SJSA1 (cell line): ENCODE data around the gene VEGFB. TPM values are rescaled to one million over a fixed set of nuclear protein-coding genes. Genes with fewer than 3 reads are reported as not detected.

Experiments
- DNase-seq, 2 experiments: peaks; one replicate each; pipeline ENCODE4 v3.0.0-alpha.2; 2015 to 2020; ENCODE audit warnings: low spot score in 2 of 2, low read depth in 1 of 2
- H3K27ac ChIP-seq: fragments of 250-450 bp; sonication (Bioruptor Pico); 2 replicates; pipeline ENCODE4 v1.5.1; 2020; ENCODE audit warnings: mild to moderate bottlenecking, moderate library complexity
- H3K27me3 ChIP-seq: fragments of 250-450 bp; sonication (Bioruptor Pico); replicated peaks from 2 replicates; pipeline ENCODE4 v1.5.1; 2020; ENCODE audit warnings: mild to moderate bottlenecking, moderate library complexity
- H3K36me3 ChIP-seq: fragments of 250-450 bp; sonication (Bioruptor Pico); 2 replicates; pipeline ENCODE4 v1.5.1; 2020; ENCODE audit warnings: mild to moderate bottlenecking
- H3K4me1 ChIP-seq: fragments of 250-450 bp; sonication (Bioruptor Pico); replicated peaks from 2 replicates; pipeline ENCODE4 v1.6.1; 2021; ENCODE audit warnings: mild to moderate bottlenecking
- H3K4me3 ChIP-seq: fragments of 250-450 bp; sonication (Bioruptor Pico); 2 replicates; pipeline ENCODE4 v1.5.1; 2020; ENCODE audit warnings: mild to moderate bottlenecking
- H3K9me3 ChIP-seq: fragments of 250-450 bp; sonication (Bioruptor Pico); replicated peaks from 2 replicates; pipeline ENCODE4 v1.5.1; 2020; ENCODE audit warnings: mild to moderate bottlenecking
- total RNA-seq: library from RNA; depleted of rRNA; stranded (reverse); fragments of >200 nt; shearing (Covaris generic); gene quantifications from 2 replicates; pipeline ENCODE4 v1.2.3, GENCODE V29; 2014

The VEGFB gene
- total RNA-seq, 1 experiment from 2014 or later, result 13.0 TPM

DNA sequence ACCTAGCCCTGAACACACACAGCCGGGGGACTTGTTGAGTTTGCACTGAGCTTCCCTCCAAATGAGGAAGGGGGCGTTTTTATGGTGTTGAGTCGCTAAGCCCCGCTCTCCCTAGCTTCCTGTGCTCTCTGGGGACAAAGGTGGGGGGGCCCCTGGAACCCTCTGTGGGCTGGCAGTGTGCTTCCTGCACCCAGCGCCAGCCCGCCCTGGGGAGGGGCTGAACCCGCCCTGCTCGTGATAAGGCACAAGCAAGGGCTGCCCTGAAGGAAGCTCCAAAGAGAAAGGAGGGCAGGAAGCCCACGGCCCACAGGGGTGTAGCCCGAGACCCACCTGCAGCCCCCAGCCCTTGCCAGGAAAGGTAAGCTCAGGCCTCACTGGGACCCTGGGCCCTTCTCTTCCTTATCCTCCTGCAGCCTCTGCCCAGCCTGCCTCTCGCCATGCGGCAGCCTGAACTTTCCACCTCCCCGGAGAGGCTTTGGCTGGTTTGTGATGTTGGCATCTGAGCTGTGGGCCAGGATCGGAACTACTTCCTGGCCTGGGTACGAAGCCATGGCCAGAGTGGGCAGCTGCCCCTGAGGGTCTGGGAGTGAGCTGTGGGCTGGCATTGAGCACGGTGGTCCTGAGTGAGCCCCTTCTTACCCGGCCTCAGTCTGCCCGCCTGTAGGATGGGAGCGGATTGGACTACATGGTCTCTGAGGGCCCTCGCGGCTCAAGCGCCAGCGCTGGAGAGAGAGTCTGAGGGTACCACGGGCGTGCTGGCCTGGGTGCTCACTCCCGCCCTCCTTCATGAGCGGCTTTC is 27.7 kb upstream of the VEGFB start, which contains the start of gene FERMT3:
FERMT3 (plus strand) TSS at position 265 of the 799 bp plus-strand sequence. CDS start 644 bp downstream, outside the sequence.
- Histone ChIP-seq H3K4me3 (no peak within 1 kb of the TSS), H3K9me3 (no peaks in the 10 kb centered on the region), H3K4me1 (peaks cover 25% of the 10 kb centered on the region), H3K36me3 (peaks cover 68% of the 10 kb centered on the region), H3K27ac (peak within 1 kb of the TSS; percentile 62), H3K27me3 (no peaks in the 10 kb centered on the region)
- DNase-seq, result no peak

DNA sequence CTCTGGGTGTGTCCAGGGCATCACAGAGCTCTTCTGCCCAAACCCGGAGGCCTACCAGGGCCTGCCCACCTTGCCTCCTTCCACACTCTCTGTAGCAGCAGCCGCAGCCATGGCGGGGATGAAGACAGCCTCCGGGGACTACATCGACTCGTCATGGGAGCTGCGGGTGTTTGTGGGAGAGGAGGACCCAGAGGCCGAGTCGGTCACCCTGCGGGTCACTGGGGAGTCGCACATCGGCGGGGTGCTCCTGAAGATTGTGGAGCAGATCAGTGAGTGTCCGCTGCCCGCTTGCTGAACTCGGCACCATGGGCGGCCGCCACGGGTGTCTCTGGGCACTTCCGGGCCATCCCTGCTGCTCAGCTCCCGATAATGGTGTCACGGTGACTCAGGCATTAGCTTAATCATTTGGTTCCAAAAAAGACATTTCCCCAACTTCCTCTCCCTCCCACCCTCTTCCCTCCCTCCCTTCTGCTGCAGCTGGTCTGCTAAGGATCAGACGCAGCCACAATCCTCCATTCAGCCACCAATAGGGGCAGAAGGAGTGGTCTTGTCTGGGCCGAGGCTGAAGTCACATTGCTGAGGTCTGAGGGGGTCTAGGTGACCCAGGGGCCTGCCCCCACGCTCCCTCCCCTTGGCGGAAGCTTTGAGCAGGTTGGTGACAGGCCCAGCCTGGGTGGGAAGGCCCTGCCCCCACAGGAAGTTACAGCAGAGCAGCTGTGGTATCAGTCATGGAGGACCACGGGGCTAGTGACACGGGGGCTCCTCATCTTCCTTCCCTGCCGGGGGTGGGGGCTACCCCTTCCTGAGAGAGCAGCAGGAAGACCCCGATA is 26.9 kb upstream of the VEGFB start:
- Histone ChIP-seq H3K36me3 (peaks cover 60% of the 10 kb centered on the region), H3K4me1 (peaks cover 25% of the 10 kb centered on the region), H3K27me3 (no peaks in the 10 kb centered on the region), H3K9me3 (no peaks in the 10 kb centered on the region), H3K4me3 (no peak overlapping the region), H3K27ac (peak overlapping the region; percentile 62)
- peak; percentile 77 to 86 for DNase-seq

DNA sequence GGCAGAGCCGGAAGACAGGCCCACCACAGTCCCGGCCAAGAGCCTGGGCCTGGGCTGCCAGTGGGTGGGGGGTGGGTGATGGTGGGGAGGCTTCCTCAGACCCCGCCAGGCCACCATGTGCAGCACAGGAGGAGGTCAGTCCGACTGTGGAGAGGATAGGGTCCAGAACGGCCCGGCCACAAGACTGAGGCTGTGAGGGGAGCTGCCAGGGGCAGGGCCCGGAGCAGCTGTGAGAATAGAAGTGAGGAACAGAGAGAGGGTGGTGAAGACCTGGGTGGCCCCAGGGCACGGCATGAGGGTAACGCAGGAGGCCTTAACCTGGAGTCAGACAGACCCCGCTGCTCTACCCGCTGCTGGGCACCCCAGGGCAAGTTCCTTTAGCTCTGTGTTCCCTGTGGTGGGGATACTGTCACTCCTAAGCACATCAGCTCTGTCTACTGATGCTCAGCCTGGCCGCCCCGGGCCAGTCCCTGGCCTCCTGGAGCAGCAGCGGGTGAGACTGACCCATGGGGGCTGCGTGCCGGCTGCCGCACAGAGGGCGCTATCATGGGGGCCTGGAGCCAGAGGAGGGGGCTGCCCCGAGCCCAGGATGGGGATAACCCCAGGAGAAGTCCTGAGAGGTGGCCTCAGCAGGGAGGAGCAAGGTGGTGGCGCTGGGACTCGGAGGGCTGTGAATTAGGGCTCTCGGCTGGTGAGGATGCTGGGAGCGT is 26.1 kb upstream of the VEGFB start:
- Histone ChIP-seq H3K4me3 (no peak overlapping the region), H3K27me3 (no peaks in the 10 kb centered on the region), H3K36me3 (peaks cover 52% of the 10 kb centered on the region), H3K4me1 (peaks cover 25% of the 10 kb centered on the region), H3K9me3 (no peaks in the 10 kb centered on the region), H3K27ac (peak overlapping the region; percentile 62)
- no peak for DNase-seq

DNA sequence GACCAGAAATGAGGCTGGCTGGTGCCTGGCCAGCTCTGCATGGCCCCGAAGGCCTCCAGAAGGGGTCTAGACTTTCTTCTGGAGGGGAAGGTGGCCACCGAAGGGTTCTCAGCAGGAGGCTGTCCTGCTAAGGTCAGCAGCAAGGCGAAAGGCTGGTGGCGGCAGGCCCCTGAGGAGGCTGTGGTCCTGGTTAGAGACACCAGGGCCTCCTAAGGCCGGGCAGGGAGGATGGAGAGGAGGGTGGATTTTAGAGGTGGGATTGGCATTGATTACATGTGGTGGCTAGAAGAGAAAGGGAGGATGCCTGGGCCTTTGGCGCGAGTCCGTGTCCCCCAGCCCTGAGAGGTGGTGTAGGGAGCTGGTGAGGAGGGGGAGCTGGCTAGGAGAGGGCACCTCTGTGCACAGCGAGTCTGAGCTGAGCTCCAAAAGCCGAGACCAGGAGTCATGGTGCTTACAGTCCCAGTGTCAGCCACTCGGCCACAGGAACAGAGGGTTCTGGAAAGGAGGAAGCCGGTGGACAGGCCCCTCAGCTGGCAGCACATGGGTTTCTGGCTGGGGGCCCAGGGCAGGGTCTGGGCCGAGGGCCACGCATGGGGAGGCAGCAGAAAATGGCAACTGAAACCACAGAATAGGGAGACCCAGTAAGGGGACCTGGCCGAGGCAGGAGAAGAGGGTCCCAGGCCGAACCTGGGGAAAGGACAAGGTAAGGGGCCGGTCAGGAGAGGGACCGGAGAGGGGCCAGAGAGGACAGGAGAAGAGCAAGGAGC is 25.4 kb upstream of the VEGFB start:
- Histone ChIP-seq H3K4me1 (peaks cover 25% of the 10 kb centered on the region), H3K27me3 (no peaks in the 10 kb centered on the region), H3K4me3 (no peak overlapping the region), H3K27ac (no peak overlapping the region), H3K9me3 (no peaks in the 10 kb centered on the region), H3K36me3 (peaks cover 45% of the 10 kb centered on the region)
- DNase-seq, result no peak

DNA sequence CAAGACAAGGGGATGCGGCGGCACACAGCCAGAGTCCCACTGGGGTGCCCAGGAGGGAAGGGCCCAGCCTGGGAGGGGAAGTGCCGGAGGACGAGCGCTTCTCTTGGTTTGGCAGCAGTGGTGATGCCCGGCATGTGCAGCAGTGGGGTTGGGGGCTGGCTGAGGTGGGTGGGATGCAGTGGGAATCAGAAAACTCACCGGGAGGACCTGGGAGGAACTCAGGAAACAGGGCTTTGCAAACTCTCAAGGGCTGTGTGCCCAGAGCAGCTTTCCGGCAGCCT is 24.9 kb upstream of the VEGFB start:
- H3K36me3 ChIP-seq, result peaks cover 39% of the 10 kb centered on the region
- no peak overlapping the region for H3K27ac ChIP-seq
- H3K27me3 ChIP-seq, result no peaks in the 10 kb centered on the region
- no peak overlapping the region for H3K4me3 ChIP-seq
- H3K4me1 ChIP-seq, result peaks cover 25% of the 10 kb centered on the region
- DNase-seq, result no peak
- H3K9me3 ChIP-seq, result no peaks in the 10 kb centered on the region

DNA sequence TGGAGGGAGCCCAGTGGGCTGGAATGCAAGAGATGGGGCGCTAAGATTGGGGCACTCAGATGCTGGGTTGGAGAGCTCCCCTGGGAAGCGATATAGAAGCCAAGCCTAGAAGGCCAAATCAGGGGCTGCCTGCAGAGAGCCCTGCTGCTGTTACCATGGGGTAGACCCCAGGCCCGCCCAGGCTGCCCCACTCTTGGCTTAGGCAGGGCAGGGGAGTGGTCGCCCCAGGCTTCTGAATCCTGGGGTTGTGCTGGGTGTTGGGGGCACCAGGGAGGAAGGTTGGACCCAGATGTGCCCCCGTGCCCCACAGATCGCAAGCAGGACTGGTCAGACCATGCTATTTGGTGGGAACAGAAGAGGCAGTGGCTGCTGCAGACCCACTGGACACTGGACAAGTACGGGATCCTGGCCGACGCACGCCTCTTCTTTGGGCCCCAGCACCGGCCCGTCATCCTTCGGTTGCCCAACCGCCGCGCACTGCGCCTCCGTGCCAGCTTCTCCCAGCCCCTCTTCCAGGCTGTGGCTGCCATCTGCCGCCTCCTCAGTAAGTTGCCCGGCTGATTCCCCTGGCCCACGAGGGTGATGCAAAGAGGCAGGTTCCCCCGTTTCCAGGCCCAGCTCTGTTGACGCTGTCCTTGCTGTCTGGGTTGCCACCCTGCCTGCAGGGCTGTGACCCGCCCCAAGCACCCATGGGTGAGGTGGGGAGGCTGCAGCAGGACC is 23.9 kb upstream of the VEGFB start:
- no peak for DNase-seq
- Histone ChIP-seq H3K4me3 (no peak overlapping the region), H3K27me3 (no peaks in the 10 kb centered on the region), H3K36me3 (peaks cover 35% of the 10 kb centered on the region), H3K9me3 (no peaks in the 10 kb centered on the region), H3K27ac (no peak overlapping the region), H3K4me1 (peaks cover 29% of the 10 kb centered on the region)

DNA sequence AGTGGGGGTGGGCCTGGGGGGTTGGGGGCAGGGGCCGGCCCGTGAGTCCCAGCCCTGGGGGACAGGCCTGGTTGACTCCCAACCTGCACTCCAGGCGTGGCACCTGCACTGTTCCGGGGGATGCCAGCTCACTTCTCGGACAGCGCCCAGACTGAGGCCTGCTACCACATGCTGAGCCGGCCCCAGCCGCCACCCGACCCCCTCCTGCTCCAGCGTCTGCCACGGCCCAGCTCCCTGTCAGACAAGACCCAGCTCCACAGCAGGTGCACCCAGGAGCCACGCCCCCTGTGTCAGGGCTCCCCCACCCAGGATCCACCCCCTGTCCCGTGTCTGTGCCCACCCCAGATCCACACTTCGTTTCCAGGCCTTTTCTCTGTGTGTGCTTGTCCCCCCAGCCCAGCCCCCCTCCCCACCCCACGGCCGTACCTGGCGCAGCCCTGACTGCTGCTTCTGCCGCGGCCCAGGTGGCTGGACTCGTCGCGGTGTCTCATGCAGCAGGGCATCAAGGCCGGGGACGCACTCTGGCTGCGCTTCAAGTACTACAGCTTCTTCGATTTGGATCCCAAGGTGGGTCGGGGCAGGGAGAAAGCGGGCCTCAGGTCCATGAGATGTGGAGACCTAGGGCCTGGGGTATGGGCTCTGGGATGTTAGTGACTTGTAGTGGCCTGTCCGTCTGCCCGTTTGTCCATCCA is 23.1 kb upstream of the VEGFB start:
- DNase-seq, result no peak
- no peak overlapping the region for H3K4me3 ChIP-seq
- no peak overlapping the region for H3K27ac ChIP-seq
- H3K4me1 ChIP-seq, result peaks cover 26% of the 10 kb centered on the region
- H3K9me3 ChIP-seq, result no peaks in the 10 kb centered on the region
- H3K27me3 ChIP-seq, result no peaks in the 10 kb centered on the region
- peaks cover 27% of the 10 kb centered on the region for H3K36me3 ChIP-seq

DNA sequence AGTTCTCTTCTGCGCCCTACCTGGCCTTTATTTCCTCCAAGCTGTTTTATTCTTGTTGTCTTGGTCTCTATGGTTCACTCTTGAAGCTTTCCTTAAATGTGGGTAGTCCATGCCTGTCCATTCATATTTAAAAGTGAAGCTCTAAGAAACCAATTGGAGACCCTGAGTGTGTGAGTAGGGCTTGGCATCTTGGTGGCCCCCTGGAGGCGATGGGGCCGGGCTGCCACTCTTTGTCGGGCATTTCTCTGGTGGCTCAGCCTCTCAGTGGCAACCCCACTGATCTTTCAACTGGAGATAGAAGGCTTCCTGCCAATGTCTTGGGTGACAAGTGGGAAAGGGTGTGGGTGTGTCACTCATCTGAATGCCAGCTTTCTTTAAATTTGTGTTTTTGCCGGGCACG is 17.5 kb upstream of the VEGFB start:
- Histone ChIP-seq H3K9me3 (no peaks in the 10 kb centered on the region), H3K36me3 (peaks cover 37% of the 10 kb centered on the region), H3K4me1 (0 out of 2 replicates have a peak, but pooled peaks cover 3% of the 10 kb centered on the region), H3K4me3 (no peak overlapping the region), H3K27me3 (no peaks in the 10 kb centered on the region), H3K27ac (no peak overlapping the region)
- no peak for DNase-seq

DNA sequence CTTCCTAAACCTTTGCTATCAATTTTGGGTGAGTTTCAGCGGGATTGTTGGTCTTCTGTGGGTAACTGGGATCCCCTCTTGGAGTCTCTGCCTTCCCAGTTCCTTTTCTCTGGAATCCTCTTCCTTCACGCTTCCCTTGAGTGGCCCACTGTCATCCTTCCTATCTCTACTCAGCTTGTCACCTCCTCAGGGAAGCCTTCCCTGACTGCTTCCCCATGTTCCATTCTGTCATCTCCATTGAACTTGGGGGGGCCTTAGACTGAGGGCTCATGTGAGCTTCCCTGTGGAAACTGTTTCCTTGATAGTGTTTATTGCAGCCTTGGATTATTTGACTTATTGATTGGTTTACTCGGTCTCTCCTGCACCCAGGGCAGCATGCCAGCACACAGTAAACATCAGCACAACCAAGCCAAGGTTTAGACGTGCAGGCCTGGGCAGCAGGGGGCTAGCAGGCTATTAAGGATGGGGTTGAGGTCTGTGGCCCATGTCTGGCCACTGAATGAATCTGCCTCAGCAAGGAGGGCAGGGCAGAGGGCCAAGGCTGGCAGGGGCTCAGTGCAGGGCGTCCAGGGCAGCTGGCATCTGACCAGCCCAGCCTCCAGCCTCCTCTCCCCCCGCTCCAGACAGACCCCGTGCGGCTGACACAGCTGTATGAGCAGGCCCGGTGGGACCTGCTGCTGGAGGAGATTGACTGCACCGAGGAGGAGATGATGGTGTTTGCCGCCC is 15.6 kb upstream of the VEGFB start:
- Histone ChIP-seq H3K27ac (no peak overlapping the region), H3K4me3 (no peak overlapping the region), H3K4me1 (0 out of 2 replicates have a peak, but pooled peaks cover 3% of the 10 kb centered on the region), H3K27me3 (no peaks in the 10 kb centered on the region), H3K36me3 (peaks cover 51% of the 10 kb centered on the region), H3K9me3 (no peaks in the 10 kb centered on the region)
- peak in 1 of 2 experiments; percentile 49 for DNase-seq

DNA sequence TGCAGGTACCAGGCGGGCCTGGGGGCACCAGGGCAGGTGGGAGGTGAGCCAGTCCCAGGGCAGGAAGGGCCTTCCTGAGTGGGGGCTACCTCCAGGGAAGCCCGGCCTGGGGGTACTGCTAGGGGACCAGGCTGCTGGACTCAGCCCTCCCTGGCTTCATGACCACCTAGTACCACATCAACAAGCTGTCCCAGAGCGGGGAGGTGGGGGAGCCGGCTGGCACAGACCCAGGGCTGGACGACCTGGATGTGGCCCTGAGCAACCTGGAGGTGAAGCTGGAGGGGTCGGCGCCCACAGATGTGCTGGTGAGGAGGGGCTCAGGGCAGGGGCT is 15.1 kb upstream of the VEGFB start:
- H3K36me3 ChIP-seq, result peaks cover 55% of the 10 kb centered on the region
- no peaks in the 10 kb centered on the region for H3K9me3 ChIP-seq
- H3K27me3 ChIP-seq, result no peaks in the 10 kb centered on the region
- peaks cover 3% of the 10 kb centered on the region; the same call in 1 of the 2 replicates for H3K4me1 ChIP-seq
- H3K4me3 ChIP-seq, result no peak overlapping the region
- no peak overlapping the region for H3K27ac ChIP-seq
- DNase-seq, result peak in 1 of 2 experiments; percentile 51

DNA sequence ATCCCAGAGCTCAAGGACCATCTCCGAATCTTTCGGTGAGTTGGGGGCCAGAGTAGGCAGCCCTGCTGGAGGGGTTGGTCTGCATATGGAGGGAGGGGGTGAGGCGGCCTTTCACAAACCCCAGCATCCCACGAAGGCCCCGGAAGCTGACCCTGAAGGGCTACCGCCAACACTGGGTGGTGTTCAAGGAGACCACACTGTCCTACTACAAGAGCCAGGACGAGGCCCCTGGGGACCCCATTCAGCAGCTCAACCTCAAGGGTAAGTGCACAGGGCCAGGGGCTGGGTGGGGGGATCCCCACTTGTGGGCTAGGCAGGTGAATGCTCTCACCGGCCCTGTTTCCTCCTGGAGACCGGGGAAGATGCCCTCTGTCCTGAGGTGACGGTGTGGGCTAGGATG is 14.6 kb upstream of the VEGFB start:
- H3K4me1 ChIP-seq, result peaks cover 6% of the 10 kb centered on the region
- H3K9me3 ChIP-seq, result no peaks in the 10 kb centered on the region
- peaks cover 59% of the 10 kb centered on the region for H3K36me3 ChIP-seq

DNA sequence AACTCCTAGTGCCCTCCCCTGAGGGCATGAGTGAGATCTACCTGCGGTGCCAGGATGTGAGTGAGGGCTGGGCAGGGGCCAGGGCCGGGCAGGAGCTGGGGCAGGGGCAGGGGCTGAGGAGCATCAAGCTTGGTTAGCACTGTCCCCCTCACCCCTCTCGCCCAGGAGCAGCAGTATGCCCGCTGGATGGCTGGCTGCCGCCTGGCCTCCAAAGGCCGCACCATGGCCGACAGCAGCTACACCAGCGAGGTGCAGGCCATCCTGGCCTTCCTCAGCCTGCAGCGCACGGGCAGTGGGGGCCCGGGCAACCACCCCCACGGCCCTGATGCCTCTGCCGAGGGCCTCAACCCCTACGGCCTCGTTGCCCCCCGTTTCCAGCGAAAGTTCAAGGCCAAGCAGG is 14.1 kb upstream of the VEGFB start:
- Histone ChIP-seq H3K4me1 (peaks cover 7% of the 10 kb centered on the region), H3K27ac (no peak overlapping the region), H3K4me3 (no peak overlapping the region), H3K27me3 (no peaks in the 10 kb centered on the region), H3K9me3 (no peaks in the 10 kb centered on the region), H3K36me3 (peaks cover 56% of the 10 kb centered on the region)
- DNase-seq, result peak in 1 of 2 experiments; percentile 47

More for the DNA sequence above, 14.6 kb upstream of the VEGFB start:
- Histone ChIP-seq H3K27ac (no peak overlapping the region), H3K4me3 (no peak overlapping the region), H3K27me3 (no peaks in the 10 kb centered on the region)
- DNase-seq, result peak in 1 of 2 experiments; percentile 52
